Endothelial cell of umbilical vein (primary cell): ENCODE data around the gene FZD2.

ENCODE experiments used
- EZH2 ChIP-seq: IDR thresholded peaks from 2 replicates; pipeline ENCODE4 v1.6.1; 2012; ENCODE audit warnings: borderline replicate concordance, low read depth, mild to moderate bottlenecking, moderate library complexity, low read length, inconsistent platforms; ENCODE audit not compliant: severe bottlenecking
- POLR2A ChIP-seq: IDR thresholded peaks from 2 replicates; pipeline ENCODE4 v1.6.1; 2012; ENCODE audit warnings: low read depth, mild to moderate bottlenecking, control low read depth, low read length
- POLR2AphosphoS5 ChIP-seq: IDR thresholded peaks from 2 replicates; pipeline ENCODE4 v1.6.1; 2012; ENCODE audit warnings: low read depth, mild to moderate bottlenecking, control low read depth, low read length, moderate library complexity; ENCODE audit not compliant: insufficient read depth
- TF ChIP-seq, protein P1 (sequence below), 2 donors: IDR thresholded peaks; 1 replicate in 1 of 2; 2 replicates in 1 of 2; pipeline ENCODE4 v1.5.1; 2011; ENCODE audit warnings: low read length in 2 of 2, mild to moderate bottlenecking in 2 of 2, moderate library complexity in 2 of 2, control low read depth in 1 of 2, inconsistent platforms in 1 of 2, low read depth in 1 of 2; ENCODE audit not compliant: insufficient read depth in 1 of 2; ENCODE audit errors: extremely low read depth in 1 of 2
- TF ChIP-seq, protein P2 (sequence below): IDR thresholded peaks from 2 replicates; pipeline ENCODE4 v1.6.1; 2011; ENCODE audit not compliant: insufficient read depth, insufficient read length

DNA sequence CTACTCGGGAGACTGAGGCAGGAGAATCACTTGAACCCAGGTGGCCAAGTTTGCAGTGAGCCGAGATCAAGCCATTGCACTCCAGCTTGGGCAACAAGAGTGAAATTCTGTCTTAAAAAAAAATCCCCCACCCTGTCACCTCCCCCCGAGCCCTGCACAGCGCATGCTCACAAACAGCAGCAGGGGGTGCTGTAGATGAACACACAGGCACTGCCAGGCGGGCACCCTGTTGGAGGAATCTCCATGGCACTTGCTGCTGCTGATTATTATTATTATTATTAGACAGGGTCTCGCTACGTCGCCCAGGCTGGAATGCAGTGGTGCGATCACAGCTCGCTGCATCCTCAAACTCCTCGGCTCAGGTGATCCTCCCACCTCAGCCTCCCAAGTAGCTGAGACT, 24.6 kb downstream of the FZD2 start:
- TF ChIP-seq POLR2AphosphoS5 (no peak), POLR2A (no peak), EZH2 (no peak)
- TF ChIP-seq, protein P1, sequence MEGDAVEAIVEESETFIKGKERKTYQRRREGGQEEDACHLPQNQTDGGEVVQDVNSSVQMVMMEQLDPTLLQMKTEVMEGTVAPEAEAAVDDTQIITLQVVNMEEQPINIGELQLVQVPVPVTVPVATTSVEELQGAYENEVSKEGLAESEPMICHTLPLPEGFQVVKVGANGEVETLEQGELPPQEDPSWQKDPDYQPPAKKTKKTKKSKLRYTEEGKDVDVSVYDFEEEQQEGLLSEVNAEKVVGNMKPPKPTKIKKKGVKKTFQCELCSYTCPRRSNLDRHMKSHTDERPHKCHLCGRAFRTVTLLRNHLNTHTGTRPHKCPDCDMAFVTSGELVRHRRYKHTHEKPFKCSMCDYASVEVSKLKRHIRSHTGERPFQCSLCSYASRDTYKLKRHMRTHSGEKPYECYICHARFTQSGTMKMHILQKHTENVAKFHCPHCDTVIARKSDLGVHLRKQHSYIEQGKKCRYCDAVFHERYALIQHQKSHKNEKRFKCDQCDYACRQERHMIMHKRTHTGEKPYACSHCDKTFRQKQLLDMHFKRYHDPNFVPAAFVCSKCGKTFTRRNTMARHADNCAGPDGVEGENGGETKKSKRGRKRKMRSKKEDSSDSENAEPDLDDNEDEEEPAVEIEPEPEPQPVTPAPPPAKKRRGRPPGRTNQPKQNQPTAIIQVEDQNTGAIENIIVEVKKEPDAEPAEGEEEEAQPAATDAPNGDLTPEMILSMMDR (IDR thresholded peaks at IDR 0.05; ENCODE audit: extremely low read depth in 1 of 2, insufficient read depth in 1 of 2, low read depth in 1 of 2, low read length in 2 of 2), result peak in 1 of 2 donors; percentile 45
- TF ChIP-seq, protein P2, sequence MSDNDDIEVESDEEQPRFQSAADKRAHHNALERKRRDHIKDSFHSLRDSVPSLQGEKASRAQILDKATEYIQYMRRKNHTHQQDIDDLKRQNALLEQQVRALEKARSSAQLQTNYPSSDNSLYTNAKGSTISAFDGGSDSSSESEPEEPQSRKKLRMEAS, result no peak
